Stimulated activated CD4-positive, alpha-beta T cell treated with anti-CD3 and anti-CD28 coated beads, TNF-alpha, amount 100 ng/mL, for 1 hour (primary cell): ENCODE measurements around the gene ZNF618.
"Not testable (repeated sequence)": the region's sequence is repeated elsewhere in the genome, so short reads cannot be mapped to it uniquely, and the experiment has no call there.

Experiments used
- DNase-seq, 3 donors: peaks; one replicate each; pipeline ENCODE4 v3.0.0-alpha.2; 2020; ENCODE audit warnings: low read depth in 3 of 3, low spot score in 1 of 3

Gene ZNF618

DNA sequence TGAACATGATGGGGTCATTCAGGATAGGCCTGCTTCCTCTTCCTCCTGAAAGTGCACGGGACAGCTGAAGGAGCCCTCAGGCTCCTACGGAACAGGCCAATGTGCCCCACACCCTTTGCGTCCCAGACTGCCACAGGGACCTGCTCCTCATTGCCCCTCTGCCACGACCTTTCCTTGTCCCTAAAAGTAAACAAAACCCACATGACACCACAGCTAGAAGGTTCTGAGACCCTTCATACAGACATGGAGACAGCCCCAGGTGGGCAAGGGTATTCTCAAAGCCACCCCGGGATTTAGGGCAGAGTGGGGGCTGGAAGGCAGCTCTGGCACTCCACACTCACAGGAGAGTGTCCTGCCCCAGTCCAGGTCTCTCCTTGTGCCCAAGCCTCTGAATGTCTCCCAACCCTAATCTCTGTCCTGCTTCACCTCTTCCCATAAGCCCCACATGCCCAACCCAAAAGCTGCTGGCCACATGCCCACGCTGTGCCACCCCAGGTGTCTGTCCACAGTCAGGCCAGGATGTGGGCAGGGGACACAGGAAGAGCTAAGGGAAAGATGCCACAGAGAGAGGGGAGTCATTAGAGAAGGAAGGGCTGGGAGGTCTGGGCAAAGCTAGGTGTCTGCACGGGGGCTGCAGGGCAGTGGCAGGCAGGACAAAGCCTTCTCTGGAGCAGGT lies 201.2 kb downstream of the ZNF618 start:
- DNase-seq: no peak

DNA sequence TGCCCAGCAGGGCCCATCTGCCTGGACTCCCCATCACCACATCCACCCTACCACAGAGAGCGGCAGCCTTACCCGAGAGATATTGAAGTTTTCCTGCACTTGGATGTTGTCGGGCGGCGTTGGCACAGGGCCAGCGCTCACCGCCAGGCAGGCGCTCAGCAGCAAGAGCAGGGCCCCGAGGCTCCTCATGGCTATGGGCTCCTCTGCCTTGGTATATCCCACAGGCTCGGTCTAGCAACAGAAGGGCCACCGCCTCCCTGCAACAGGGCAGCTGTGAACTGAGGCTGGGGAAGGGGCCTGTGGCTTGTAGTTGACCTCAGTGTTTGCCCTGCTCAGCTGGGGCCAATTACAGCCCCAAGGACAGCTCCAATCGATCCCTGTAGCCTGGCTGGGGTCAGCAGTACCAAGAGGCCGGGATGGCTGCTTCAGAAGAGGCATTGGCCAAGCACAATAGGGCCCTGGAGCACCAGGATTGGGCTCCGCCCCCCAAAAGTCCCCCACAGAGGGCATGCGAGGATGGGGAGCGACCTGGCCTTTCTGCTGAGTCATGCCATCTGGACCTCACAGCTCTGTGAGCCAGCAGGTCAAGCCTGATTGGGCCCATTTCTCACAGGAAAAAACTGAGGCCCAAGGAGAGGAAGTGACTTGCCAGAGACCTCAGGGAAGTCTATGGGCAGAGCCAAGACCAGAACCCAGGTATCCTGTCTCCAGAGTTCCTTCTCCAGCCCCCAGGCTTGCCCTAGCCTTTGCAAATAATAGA lies 202.1 kb downstream of the ZNF618 start, which contains the start of gene AMBP:
TSS of gene AMBP (minus strand) at position 280 of the 760 bp plus-strand sequence. CDS start at position 189, 91 bp downstream.
- DNase-seq: no peak

DNA sequence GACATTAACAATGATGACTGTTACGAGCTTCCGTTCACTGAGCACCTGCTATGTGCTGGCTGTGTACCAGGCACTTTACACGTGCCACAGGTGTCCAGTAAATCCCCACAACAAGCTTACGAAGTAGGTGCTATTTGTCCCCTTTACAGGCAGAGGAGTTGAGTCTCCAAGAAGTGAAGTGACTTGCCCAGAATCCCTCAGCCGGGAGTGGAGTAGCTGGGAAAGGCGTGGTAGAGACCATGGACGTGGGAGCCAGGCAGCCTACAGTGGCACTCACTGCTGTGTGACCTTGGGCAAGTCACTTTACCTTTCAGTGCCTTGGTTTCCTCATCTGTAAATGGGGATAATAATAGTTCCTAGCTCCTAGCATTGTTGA lies 202.7 kb downstream of the ZNF618 start:
- no peak for DNase-seq

DNA sequence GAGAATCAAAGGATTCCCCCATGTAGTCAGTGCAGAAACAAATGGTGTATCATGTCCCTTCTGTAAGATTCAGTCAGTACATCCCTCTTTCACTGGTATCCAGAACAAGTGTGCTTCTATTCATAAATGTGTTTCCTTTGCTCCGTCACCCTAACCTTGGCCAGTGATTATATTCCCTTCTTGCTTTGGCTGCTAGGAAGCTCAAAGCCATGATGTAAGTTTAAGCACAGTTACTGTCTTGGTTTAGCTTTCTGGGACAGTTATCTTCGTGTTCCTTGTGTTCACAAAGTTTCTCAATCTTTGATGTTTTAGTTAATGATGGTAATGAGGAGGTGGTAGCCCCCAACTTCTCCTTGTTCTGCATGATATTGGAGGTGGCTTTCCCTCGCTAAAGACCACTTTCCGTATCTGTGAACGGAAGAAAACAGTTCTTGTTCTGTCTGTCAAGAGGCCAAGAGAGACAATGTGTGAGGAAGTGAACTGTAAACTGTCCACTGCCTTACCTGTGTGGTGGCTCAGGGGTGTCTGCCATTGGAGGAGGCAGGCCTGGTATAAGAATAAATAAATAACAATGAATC lies 204.2 kb downstream of the ZNF618 start:
- no peak for DNase-seq

DNA sequence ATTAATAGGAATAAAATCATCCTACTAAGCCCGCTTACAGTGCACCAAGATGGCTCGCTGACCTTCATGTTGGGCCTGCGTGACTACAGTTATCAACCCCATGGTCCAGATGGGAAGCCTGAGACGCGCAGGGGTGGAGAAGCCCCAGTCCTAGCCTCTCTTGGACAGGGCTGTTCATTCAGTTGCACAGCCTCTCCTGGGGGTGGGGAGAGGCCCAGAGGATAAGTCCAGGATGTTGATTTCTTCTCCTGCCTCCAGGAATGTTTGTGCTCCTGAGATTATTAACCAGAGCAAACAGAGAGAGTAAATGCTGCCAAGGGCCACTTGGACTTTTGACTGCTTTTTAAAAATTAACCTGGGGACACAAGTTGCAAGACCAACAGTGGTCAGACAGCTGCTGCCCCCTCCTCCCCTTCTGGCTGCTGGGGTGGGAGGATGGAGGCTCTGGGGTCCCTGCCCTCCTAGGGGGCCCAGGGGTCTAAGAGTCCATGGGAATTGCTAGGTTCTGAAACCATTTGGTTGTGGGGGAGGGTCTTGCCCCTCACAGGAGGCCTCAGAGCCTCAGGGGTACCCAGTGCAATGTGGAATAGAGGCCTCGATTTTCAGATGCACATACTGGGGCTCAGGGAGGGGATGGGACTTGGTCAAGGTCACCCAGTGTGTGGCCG lies 204.8 kb downstream of the ZNF618 start:
- no peak for DNase-seq

DNA sequence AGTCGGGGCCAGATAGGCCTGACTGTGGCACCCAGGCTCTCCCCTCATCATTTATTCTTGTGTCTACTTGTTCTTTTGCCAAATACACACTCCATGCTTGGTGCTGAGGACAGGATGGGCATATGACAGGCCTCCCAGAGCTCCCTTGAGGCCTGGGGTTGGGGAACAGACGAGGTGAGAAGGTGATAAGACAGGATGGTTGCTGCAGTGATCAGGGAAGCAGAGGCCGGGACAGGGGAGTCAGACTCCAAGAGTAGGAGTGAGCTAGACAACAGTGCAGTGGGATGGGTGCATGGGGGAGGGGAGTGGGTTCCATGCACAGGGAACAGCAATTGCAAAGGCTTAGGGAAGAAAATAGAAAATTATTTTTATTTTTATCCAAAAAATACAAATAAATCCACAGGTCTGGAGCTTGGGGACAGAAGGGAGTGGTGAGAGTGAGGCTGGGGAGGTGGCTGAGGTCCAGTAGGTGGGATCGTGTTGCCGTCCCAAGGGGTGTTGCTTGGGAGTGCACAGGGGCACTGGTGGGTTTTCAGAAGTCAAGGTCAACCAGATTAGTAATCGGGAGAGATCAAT lies 205.4 kb downstream of the ZNF618 start:
- DNase-seq: no peak

DNA sequence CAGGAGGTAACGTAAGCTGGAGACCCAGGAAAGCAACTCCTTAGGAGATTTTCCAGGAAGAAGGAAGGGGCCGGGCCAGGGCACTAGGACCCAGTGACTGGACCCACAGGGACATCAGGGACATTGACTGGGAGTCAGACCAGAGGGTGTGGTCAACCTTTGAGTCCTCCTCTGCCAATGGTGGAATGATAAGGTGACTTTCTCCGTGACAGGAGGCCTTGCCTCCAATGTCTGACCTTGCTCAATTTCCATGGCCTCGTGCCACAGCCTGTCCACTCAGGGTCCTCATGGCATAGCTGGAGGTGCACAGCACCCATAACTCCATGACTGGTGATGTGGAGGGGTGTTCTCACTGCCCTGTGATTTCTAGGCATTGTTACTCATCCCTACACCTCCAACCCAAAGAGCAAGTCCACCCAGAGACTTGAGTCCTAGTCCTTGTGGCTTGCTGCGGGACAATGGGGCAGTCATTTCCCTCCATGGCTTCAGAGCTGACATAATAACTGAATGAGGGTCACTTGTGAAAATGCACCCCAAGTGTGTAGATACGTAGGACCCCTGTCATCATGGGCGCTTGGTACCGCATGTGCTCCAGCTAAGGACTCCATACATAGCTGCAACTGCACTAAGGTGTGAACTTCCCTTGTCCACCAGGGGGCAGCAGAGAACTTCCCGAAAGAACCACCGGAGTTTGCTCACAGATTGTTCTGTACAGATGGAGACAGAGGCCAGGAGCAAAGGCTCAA lies 206.1 kb downstream of the ZNF618 start:
- DNase-seq: peak; percentile 46 to 68 (median 53)

DNA sequence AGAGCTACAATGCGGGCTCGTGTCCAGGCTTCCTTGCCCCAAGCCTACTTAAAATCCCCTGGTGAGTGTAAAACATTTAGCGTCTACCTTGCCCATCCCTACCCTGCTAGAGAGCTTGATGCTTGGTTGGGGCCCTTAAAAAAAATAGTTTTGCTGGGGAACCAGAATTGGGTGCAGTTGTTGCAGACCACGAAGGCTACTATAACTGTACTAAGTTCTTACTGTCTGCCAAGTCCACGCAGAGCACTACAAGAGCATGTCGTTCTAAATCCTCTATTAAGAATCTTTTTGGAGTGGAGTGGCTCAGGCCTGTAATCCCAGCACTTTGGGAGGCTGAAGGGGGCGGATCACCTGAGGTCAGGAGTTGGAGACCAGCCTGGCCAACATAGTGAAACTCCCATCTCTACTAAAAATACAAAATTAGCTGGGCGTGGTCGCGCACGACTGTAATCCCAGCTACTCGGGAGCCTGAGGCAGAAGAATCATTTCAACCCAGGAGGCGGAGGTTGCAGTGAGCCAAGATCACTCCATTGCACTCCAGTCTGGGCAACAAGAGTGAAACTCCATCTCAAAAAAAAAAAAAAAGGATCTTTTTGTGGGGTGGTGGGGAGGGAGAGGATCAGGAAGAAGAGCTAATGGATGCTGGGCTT lies 206.8 kb downstream of the ZNF618 start:
- not testable (repeated sequence) for DNase-seq

DNA sequence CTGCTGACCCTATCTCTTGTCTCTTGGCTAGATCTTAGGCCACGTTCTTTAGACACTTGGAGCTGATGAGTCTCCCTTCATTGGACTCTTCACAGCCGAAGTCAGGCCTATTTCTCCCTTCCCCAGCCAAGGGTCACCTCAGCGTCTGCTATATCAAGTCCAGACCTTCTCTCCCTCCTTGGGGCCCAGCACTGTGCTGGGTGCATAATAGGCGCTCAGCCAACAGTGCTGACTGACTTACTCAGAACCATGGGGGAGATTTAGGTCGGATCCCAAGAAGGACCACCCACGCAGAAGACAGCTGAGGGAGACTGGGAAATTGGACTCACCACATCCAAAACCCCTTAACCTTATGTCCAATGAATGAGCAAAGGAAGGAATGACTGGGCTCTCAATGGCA lies 207.6 kb downstream of the ZNF618 start:
- DNase-seq: no peak

DNA sequence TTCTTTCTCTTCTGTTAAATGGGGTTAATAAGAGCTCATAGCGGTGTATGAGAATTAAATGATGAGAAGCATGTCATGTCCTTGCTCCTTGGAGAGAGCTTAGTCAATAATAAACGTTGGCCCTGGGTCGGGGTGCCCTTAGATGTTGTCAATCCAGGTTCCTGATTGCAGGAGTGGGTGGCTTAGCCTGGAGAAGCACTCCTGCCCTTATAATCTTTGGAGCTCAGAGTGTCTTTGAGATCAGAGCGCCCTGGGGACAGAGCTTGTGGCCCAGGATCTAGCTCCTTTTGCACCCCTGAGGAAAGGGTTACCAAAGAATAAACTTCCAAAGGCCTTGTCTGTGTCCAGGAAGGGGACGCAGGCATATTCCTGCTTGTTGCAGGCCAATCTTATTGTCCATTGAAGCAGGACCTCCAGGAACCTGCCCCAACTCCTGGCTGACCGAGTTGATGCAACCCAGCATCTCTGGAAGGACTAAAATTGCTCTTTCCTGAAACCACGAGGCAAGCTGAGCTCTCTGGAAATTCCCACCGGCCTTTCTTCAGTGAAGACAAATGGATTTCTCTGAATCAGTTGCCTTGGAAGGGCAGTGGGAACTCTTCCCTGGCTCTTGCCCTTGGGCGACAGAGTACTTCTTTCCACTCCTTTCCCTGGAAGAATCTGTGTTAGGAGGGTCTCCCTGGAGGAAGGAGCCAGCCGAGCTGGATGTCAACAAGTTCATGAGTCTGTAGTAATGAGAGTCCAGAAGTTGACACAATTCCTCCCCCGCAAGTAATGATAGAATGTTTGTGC lies 208.4 kb downstream of the ZNF618 start:
- DNase-seq: no peak

DNA sequence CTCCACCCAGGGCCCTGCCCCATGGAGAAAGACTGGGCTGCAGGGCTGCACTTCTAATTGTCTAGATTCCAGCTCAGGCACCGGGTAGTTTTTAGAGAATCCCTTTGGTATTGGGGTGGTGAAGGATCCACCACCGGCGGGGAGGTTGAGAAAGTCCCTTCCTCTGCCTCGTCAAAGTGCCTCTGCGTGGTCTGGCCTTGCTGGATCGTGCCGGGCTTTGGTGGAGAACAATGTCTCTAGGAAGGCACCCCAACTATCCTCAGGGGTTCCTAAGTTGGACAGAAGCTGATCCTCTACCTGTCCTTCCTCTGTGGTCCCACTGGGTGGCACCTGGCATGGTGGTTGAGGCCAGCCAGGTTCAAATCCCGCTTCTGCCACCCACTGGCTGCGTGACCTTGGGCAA lies 209.3 kb downstream of the ZNF618 start:
- DNase-seq: no peak

DNA sequence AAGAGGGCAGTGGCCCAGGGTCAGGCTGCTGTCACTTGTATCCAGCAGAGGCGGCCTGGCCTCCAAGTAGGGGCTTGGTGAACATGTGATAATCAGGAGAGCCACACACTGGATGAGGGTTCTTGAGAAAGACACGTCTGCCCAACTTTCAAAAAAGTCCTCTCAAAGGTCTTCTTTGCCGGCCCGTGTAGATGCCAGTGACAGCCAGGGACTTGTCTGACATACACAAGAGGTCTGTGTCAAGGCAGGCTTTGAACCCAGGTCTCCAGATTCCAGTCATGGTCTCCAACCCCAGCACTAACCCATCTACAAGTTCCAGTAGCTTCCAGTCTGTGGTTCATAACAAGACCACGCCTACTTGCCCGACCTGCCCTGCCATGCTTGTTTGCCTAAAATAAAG lies 209.9 kb downstream of the ZNF618 start:
- DNase-seq: no peak

DNA sequence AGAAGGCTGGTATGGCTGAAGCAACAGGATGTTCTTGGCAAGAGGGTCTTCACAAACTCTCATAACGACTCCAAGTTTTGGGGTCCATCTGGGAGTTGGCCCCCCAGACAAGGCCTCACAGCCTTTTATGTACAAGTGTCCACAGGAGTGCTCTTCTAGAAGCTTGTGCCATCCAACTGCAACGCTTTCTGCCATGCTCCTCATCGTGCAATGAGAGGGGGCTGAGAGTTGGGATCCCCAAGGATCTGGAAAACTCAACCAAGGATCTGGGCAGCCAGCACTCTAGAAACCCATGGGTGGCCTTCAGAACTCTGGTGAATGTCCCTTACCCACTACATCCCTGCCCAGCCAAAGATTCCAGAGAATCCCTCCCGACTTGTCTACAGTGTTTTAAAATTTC lies 210.5 kb downstream of the ZNF618 start:
- DNase-seq: no peak

DNA sequence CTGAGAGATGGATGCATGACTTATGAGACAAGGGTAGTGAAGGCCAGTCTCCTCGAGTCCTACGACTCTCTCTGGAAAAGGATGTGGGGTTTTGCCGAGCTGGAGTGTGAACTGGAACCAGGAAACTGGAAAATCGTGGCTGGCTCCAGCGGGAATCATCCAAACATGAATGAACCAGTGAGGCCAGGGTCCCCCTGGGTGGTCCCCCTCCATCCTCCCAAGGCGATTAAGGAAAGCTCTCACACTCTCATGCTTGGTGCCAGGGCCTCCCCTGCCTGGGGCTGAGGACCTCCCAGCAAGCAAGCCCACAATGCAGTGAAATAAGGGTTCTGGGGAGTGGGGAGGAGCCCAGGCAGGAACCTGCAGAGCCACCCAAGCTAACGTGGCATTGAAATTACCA lies 211.6 kb downstream of the ZNF618 start:
- no peak for DNase-seq

DNA sequence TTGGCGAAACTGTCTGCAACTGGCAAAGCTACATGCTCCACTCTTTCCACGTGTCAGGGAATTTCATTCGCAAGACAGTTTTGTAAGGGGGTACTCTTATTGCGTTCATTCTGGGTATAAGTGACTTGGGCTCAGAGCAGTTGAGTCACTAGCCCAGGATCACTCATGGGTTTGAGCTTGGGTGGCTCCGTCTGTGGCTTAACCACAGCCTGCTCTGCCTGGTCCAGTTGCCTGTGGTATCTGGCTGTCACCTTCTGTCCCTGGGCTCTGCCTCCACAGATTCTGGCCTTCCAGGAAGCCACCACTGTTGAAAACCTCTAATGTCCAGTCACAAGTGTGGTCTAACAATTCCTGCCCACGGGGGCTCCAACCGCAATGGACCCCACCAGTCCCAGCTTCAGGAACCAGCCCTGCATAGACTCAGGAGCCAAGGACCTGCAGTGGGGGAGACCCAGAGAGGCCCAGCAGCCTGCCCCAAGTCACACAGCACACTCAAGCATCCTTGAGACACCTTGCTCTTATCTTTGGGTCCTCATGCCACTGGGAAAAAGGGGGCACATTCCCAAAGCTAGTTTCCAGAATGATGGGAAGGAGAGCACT lies 212.6 kb downstream of the ZNF618 start:
- DNase-seq: no peak

DNA sequence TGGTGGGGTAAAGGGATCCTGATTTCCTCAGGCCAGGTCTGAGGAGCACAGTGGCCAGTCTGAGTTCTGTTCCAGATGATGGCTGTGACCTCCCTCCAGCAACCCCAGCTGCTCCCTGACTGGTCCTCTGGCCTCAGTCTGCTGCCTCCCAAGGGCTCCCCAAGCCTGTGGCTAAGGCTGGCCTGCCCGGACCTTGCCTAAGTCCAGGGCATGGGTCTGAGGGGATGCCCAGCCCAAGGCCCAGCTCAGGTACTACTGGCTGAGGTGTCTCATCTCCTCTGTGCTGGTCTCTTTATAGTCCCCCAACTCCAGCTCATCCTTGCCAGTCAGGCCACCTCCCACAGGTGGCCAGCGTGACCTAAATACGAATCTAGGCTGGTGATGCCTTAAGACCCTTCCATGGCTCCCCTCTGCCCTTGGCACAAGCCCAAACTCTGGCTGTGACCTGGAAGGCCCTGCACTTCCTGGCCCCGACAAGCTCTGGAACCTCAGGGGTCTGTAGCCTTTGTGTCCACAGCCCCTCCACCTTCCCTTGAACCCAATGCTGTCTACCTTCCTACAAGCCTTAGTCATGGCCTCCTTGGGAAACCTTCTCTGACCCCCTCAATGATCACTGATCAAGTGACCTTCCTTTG lies 213.2 kb downstream of the ZNF618 start:
- no peak for DNase-seq

DNA sequence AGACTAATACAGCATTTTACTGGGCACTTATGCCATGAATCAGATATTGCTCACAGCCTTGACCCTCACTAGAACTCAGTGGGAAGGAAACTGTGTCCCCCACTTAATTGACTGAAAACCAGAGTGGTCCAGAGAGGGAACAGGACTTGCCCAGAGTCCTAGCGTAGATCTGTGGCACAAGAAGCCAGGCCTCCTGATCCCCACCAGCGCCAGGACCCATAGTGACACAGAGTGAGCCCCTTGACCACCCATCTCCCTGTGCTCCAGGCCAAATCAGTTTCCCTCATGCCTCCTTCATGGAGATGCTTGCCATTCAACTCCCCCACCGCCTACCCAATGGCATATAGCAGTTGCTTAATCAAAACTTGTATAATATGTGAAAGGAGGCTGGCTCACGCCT lies 214.7 kb downstream of the ZNF618 start:
- DNase-seq: no peak

DNA sequence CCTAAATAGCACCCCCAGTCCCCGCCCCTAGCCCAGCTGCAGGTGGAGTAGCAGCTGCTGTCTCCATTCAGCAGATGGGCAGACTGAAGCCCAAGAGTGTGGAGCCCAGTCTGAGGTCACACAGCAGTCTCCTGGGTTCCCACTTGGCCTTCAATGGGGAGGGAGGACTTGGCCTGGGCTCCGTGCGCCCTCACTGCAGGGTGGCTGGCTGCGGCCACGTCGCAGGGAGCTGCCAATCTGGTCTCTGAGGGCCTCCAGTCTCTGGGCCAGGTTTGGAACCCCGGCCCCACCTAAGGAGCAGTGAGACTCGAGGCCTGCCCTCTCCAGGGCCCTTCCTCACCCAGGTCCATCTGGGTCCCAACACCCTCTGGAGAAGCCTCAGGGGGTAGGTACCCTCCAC lies 215.6 kb downstream of the ZNF618 start:
- no peak for DNase-seq

DNA sequence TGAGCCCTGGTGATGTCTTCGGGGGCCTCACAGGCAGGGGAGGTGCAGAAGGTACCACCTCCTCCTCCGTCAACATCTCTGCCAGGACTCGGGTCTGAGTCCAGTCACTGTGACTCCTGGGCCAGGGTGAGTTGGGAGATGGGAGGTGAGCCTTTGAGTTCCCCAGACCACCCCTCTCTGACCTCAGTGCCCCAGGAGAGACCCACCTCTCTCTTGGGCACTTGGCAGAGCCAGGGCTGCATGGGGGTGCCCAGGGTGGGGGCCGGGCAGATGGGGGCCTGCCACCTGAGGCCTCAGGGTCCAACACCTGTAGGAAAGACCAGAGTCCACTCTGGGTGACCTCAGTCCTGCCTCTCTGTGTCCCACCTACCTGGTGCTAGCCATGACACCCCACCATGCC lies 216.2 kb downstream of the ZNF618 start:
- no peak for DNase-seq
